Measurements from ENCODE around the gene DIP2B.

Gene DIP2B

DNA sequence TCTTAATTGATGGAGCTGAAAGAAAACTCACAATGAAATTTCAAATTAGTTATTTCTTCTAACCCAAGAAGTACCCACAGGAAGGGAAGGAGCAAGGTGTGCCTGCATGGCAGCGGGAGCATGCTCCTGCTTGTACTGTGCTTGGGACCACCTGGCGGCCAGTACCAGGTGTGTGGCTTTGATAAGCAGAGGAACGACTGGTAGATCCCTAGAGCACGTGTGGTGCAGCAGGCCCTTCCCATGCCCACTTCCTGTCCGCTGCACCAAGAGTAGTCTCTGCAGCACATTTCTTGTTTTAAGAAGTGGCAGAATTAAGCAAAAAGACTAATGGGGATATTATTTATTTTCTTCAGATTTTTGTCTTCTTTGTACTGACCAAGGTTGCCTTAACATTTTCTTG is 136.8 kb downstream of the DIP2B start:
- TF ChIP-seq, protein P1, sequence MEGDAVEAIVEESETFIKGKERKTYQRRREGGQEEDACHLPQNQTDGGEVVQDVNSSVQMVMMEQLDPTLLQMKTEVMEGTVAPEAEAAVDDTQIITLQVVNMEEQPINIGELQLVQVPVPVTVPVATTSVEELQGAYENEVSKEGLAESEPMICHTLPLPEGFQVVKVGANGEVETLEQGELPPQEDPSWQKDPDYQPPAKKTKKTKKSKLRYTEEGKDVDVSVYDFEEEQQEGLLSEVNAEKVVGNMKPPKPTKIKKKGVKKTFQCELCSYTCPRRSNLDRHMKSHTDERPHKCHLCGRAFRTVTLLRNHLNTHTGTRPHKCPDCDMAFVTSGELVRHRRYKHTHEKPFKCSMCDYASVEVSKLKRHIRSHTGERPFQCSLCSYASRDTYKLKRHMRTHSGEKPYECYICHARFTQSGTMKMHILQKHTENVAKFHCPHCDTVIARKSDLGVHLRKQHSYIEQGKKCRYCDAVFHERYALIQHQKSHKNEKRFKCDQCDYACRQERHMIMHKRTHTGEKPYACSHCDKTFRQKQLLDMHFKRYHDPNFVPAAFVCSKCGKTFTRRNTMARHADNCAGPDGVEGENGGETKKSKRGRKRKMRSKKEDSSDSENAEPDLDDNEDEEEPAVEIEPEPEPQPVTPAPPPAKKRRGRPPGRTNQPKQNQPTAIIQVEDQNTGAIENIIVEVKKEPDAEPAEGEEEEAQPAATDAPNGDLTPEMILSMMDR (IDR thresholded peaks at IDR 0.05; ENCODE audit: extremely low read depth, missing control alignments) = no peak
- no peak for DNase-seq (ENCODE audit: low spot score)

DNA sequence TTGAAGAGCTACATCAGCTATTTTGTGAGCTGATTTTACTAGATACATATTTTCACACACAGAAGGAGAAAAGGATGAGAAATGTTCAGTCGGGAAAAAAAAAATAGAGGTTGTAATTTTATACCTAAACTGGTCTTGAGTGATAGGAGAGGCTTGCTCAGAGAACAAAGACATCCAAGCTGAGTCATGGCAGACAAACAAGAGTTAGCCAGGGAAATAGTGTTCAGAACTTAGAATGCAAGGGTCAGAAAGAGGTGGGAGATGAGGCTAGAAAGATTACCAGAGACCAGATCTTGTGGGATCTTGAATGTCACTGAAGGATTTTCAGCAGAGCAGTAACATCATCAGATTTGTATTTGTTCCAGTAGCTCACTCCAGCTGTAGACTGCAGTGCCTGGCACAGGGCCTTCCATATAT is 137.3 kb downstream of the DIP2B start:
- DNase-seq (ENCODE audit: low spot score) = no peak
- TF ChIP-seq, protein P1 (IDR thresholded peaks at IDR 0.05; ENCODE audit: extremely low read depth, missing control alignments) = no peak

DNA sequence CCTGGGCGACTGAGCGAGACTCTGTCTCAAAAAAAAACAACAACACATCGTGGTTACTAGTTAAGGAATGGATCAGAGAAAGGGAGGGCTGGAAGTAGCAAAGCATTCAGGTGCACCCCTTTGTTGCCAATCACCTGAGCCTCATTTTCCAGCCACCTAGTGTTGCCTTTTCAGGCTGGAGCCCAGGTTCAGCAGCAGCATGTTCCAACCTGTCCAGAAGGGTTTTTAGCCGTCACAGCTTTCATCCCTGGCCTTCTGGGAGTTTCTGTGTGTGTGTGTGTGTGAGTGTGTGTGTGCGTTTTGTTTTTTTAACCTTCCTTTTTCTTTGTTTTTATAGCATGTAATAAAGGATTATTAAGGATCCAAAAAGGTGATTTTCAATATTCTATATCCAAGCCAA is 138.0 kb downstream of the DIP2B start:
- TF ChIP-seq, protein P1 (IDR thresholded peaks at IDR 0.05; ENCODE audit: extremely low read depth, missing control alignments) = no peak
- no peak for DNase-seq (ENCODE audit: low spot score)

DNA sequence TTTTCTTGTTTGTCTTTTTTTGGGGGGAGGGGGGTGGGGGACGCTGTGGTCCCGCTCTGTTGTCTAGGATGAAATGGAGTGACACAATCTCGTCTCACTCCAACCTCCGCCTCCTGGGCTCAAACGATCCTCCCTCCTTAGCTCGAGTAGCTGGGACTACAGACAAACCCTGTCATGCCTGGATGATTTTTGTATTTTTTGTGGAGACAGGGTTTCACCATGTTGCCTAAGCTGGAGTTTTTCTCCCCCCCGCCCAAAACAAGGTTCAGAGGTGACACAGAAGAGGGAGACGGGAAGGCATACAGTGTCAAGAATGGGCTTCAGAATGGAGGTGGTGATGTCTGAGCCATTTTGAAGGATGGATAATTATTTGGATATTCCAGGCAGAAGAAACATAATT is 142.2 kb downstream of the DIP2B start:
- TF ChIP-seq, protein P1 (IDR thresholded peaks at IDR 0.05; ENCODE audit: extremely low read depth, missing control alignments) = no peak
- DNase-seq (ENCODE audit: low spot score) = no peak

DNA sequence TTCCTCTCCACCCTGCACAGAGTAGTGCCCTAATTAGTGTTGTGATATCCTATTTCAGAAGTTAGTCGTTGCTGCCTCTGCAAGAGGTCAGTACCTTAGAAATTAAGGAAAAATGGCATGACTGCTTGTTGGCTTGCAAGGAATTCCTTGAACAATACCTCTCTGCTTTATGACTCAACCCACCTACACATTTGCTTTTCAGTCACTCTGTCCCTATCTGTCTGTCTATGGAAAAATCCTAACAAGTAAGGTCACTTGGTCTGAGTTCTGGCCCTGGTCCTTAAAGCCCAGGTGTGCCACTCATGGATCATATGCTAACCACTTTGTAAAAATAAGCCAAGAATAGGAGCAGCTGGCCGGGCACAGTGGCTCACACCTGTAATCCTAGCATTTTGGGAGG is 142.7 kb downstream of the DIP2B start:
- DNase-seq (ENCODE audit: low spot score) = no peak
- TF ChIP-seq, protein P1 (IDR thresholded peaks at IDR 0.05; ENCODE audit: extremely low read depth, missing control alignments) = no peak

DNA sequence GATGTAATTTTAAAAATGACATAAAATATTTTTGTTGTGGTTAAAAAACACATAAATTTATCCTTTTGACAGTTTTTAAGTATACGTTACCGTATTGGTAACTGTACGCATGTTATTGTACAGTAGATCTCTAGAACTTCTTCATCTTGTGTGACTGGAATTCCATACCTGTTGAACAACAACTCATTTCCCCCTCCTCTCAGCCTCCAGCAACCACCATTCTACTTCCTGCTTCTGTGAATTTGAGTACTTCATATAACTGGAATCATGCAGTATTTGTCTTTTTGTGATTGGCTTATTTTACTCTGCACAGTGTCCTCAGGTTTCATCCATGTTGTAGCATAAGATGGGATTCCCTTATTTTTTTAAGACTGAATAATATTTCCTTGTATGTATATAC is 145.5 kb downstream of the DIP2B start:
- TF ChIP-seq, protein P1 (IDR thresholded peaks at IDR 0.05; ENCODE audit: extremely low read depth, missing control alignments) = no peak
- DNase-seq (ENCODE audit: low spot score) = no peak

DNA sequence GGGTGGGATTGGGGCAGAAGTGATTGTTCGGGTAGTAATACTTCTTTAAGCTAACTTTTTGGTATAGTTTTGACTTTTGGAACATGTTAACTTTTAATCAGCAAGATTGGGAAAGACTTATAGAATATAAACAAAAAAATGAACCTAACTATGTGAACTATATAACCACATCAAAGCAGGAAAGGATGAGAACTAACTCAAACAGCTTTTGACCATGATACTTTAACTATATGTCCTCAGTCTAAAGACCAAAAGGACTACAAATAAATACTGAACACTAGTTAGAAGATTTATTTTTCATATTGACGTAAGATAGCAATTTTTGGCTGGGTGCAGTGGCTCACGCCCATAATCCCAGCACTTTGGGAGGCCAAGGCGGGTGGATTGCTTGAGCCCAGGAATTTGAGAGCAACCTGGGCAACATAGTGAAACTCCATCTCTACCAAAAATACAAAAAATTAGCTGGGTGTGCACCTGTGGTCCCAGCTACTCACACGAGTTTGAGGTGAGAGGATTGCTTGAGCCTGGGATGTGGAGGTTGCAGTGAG is 150.7 kb downstream of the DIP2B start:
- no peak for DNase-seq (ENCODE audit: low spot score)
- TF ChIP-seq, protein P1 (IDR thresholded peaks at IDR 0.05; ENCODE audit: extremely low read depth, missing control alignments) = no peak
